Mucosa of gallbladder (tissue), 1 donor: ENCODE data around the gene TAF1C. TPM values are rescaled to one million over a fixed set of nuclear protein-coding genes. Genes with fewer than 3 reads are reported as not detected.

Experiments
- DNase-seq: peaks from one replicate; pipeline ENCODE4 v3.0.0-alpha.2; 2020; ENCODE audit warnings: low spot score
- total RNA-seq: library from RNA; stranded (reverse); gene quantifications from one replicate; pipeline ENCODE4 v1.2.1, GENCODE V29; 2021
- donor health status: DM: no; HTN: no; CAD: no.

The TAF1C gene
- total RNA-seq, 1 donor from 2014 or later: 56.5 TPM

DNA sequence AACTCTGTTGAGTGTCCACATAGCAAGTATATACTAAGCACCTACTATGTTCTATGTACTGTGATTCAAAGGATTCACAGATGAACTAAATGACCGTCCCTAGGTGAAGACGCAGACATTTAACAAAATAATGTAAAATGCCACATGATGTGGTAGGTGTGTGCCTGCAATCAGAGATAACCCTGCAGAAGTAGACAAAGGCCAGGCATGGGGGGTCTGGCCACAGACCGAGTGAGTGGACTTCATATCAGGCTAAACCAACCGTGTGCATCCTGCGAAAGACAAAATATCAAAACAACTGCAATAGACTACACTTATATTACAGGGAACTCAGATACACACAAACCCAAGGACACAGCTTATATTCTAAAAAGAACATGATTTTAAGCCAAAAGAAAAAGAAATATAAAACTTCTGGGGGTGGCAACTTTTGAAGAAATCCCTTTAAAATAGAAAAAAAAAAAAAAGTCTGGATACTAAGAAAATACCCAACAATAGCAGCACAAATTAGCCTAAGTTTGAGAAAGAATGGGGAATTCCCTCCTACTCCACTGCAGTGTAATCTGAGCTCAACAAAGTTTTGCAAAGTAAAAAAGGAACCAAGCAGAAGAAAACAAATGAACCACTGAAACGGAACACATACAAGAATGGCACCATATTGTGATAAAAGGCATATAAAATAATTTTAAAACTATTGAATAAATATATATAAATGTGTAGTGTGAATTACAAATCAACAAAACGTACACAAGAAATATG is 54.2 kb downstream of the TAF1C start:
- no peak for DNase-seq

DNA sequence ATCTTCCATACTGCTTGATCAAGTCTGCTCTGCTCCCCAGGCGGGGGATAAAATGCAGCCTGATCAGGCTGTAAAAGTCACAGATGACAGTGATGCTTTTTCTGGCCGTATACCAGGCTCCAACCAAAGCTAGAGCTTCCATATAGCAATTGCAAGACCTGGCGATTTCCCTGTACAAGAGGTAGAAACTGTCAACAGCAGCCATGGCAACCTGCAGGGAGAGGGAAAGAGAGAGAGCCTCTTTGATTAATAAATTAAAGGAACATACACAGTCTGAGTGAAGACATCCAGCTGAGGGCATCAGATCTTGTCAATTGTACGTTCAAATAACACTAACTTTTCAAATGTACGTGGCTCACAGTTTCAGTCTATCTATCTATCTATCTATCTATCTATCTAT is 55.7 kb downstream of the TAF1C start:
- no peak for DNase-seq

Other genes starting within 250 kb of the TAF1C start
- 22.4 TPM for gene OSGIN1, start 233.8 kb downstream of the TAF1C start, total RNA-seq
- 0.29 TPM for gene NECAB2, start 218.8 kb downstream of the TAF1C start, total RNA-seq
- gene SLC38A8, start 144.3 kb downstream of the TAF1C start, total RNA-seq: not detected
- gene MBTPS1, start 70.1 kb downstream of the TAF1C start, total RNA-seq: 87.6 TPM
- 16.3 TPM for gene HSDL1, start 41.9 kb downstream of the TAF1C start, total RNA-seq
- 0.46 TPM for gene DNAAF1, start 41.7 kb downstream of the TAF1C start, total RNA-seq
- 0.60 TPM for gene ADAD2, start 4.1 kb upstream of the TAF1C start, total RNA-seq
- not detected for gene KCNG4, start 53.0 kb upstream of the TAF1C start, total RNA-seq
- gene WFDC1, start 107.8 kb upstream of the TAF1C start, total RNA-seq: 92.6 TPM
- gene ATP2C2, start 181.5 kb upstream of the TAF1C start, total RNA-seq: 62.8 TPM